GM21526 (cell line): ENCODE measurements around the gene P2RY2.

ENCODE experiments used
- ATAC-seq: cut with Tn5 transposase; IDR thresholded peaks from one replicate; pipeline ENCODE4 v1.9.1; 2021; ENCODE audit warnings: moderate library complexity; ENCODE audit not compliant: unreplicated experiment, low FRiP score

Gene P2RY2

DNA sequence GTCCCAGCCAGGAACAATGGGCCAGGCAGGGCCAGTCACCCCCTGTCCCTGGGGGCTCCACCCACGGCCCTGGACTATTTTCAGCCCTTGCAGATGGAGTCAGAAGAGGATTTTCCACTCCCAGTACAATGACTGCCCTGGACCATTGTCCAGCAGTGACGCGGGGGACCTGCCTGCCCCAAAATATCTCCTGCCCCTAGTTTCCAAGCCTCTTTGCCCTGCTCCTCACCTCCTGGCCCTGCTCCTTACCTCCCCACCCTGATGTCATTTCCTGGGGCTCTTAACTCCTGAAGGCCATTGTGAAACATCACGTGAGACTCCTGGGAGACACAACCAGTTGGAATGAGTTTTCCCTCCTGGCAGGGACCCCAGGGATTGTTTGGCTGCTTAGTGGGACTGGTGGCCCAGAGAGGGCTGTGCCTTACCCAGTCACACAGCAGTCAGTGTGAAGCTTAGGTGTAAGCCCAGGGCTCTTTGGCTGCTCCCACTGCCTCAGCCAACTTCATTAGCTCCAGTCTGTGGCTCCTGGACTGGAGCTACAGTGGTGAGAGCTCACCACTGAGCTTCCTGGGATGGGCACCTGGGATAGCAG, 22.2 kb downstream of the P2RY2 start:
- ATAC-seq = no peak

DNA sequence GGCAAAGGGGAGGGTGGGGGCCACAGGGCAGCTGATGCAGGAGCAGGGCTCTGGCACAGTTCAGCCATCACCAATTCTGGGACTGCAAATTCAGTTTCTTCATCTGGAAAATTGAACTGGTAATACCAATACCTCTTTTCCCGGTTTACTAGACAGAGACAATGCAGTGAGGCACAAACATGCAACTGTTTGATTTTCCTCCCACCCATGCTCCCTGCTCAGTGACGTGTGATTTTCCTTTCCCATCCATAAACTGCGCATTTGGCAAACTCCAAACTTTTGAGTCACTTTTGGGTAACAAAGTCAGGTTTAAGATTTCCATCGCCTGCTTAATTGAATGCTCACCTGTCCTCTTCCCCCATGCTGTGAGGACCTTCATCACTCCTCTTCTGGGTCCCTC, 23.2 kb downstream of the P2RY2 start:
- no peak for ATAC-seq

GRCh38 chr11:73242251-73243092, 24.4 kb downstream of the P2RY2 start:
- ATAC-seq = no peak

DNA sequence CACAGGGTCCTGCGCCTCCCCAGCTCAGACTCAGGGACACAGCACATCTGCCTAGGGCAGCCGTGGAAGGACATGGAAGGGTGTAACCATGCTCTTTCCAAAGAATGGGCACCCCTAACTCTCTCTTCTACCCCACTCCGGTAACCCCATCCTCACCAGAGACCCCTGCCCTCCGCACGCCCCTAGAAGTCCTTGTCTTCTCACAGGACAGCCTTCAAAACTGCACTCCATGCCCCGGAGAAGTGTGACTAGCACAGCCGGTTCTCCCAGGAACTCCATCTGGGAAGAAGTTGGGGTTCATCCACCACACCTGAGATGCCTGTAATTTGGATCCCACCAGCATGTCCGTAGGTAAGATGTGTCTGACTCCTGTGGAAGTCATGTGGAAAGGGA, 25.0 kb downstream of the P2RY2 start:
- ATAC-seq = no peak

DNA sequence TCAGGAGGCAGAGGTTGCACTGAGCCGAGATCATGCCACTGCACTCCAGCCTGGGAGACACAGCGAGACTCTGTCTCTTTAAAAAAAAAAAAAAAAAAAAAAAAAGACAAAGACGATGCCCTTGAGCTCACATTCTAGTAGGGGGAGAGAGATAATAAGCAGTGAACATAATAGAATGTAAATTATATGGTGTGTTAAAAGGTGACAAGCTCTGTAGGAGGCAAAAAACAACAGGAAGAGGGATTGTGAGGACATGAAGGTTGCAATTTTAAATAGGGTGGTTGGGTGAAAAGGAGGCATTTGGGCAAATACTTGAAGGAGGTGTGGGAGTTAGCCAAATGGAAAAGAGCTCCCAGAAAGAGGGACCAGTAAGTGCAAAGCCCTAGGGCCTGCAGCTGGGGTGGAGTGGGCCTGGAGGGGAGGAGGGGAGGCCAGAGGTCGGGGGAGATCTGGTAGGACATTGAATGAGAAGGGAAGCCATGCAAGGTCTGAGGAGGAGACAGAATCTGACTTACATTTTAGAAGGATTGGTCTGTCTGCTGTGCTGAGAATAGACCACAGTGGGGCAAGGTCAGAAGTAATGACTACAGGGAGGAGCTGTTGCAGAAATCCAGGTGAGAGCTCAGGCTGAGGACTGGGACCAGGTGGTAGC, 26.6 kb downstream of the P2RY2 start:
- no peak for ATAC-seq

DNA sequence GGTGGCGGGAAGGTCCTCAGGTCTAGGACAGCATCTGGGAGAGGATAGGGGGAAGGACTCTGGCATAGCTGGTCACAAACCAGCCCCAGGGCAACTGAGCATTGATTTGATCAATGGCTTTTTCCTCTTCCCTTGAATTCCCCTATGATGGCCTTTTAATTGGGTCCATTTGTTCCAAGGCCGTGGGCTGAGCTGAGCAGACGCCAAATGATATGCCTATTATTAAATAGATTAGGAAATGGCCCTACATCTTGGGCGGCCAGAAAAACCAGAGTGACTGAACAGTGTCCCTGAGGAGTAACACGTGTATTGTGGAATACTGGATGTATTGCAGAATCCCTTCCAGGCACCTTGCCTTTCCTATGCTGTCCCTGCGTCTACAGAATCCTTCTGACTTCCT, 27.4 kb downstream of the P2RY2 start:
- ATAC-seq = no peak

DNA sequence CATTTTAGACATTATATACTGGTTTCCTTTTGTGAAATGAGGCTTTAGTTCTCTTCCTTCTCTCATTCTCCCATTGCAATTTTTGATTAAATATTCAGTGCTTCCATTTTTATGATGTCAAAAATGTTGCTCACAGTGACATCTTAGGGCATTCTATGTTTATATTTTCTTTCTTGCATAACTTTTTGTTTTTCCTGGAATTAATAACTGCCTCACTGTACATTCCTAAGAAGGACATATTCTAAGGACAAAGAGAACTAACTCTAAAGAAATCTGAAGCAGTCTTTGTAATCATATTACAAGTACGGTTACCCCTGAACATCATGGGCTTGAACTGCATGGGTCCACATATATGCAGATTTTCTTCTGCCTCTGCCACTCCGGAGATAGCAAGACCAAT, 28.2 kb downstream of the P2RY2 start:
- no peak for ATAC-seq

DNA sequence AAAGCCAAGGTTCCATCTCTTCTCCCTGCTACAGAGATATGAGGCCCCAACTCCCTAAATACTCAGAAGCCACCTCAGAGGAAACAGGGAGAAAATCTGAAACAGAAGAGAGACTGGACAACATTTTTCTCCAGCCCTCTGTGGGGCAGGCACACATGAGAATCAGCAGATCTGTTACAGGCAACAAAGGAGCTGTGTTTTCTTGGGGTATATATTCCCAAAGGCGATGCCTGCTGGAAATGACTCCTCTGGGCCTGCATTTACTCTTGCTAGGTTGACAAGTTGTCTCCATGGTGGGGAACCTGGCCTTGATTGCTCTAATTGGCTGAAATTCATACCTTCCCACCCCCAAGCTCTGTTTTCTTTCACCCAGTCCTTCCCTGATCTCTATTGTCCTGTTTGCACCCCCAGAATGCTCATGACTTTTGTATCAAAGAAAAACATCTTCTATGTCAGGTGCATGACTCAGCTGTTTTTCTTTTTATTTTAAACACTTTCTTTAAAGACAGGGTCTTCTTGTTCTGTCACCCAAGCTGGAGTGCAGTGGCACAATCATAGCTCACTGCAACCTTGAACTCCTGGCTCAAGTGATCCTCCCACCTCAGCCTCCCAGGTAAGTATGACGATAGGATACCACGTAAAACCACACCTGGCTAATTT, 30.6 kb downstream of the P2RY2 start:
- ATAC-seq = no peak

GRCh38 chr11:73249304-73249703, 31.2 kb downstream of the P2RY2 start:
- peak; percentile 50 for ATAC-seq

- no peak for ATAC-seq
These were observed 32.0 kb downstream of the P2RY2 start for GRCh38 chr11:73249853-73250783.

- ATAC-seq = no peak
These were observed 34.6 kb downstream of the P2RY2 start for GRCh38 chr11:73252577-73253191.

DNA sequence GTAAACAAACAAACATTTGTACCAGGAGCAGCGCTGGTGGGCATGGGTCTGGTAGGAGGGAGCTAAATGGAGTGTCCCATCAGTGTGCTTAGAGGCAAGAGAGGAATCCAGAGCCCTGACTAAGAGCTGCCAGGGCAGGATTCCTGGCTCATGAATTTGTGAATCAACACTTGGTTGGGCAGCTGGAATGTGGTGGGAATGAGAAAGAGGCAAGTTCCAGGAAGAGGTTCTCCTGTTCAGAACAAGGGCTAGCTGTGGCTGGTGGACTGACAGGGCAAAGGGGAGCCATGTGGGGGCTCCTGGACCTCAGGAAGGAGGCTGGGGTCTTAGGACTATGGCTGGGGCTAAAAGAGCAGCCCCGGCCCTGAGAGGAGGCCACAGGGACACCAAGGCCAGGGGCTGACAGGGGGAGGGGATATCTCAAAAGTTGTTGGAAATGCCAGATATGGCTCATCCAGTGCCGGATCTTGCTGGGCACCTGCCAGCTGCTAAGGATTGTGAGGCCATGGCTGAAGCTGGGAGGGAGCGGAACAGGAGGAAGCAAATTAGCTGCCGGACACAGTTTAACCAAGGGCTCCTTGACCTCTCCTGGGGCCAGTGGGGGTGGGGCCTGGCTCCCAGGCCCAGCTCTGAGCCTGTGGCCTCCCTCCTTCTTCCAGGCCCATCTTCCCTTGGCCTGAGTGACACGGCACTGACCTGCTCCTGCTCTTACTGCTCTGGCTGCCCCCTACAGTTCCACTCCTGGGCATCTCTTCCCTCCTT, 39.4 kb downstream of the P2RY2 start:
- ATAC-seq = no peak

GRCh38 chr11:73258104-73259035, 40.3 kb downstream of the P2RY2 start:
- ATAC-seq = no peak

DNA sequence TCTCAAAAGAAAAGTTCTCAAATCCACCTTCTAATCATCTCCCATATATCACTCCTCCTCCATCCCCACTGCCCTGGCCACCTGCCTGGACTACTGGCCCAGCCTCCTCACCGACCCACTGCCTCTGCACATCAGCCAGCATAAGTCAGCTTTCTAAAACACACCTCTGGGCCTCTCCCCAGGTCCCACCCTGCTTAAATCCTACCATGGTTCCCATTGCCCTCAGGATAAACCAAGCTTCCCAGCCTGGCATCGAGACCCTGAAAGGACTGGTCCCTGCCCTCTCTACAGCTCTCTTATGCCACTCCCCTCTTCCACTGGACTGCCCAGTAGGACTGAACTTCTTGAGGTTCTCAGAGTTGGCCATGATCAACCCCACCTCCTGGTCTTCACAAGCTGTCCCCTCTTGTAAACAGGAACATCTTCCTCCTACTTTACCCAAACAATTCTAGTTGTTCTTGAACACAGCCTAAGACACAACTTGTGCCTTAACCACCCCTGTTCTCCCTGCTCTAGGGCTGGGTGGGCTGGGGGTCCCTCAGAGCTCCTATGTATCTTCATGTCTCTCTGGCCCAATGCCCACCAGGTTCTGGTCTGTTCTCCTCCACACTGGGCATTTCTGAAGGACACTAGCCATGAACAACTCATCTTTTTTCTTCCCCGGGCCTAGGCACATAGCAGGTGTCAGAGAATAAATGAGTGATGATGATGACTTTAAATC, 41.5 kb downstream of the P2RY2 start:
- no peak for ATAC-seq

DNA sequence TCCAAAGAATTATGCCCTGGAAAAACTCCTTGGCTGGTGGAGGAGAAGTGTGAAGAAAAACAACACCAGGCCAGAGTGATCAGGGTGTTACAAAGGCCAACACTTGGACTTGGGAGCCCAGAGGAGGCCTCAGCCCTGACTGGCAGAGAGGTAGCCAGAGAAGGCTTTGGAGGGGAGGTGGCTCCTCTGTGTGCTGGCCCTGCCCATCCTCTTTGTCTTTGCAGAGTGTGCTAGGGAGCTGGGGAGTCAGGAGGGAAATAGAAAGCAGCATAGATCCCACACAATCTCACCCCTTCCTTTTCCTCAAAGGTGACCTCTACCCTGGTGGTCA, 42.0 kb downstream of the P2RY2 start:
- ATAC-seq = no peak

- ATAC-seq = no peak
These were observed 44.9 kb downstream of the P2RY2 start for GRCh38 chr11:73262851-73263495.

DNA sequence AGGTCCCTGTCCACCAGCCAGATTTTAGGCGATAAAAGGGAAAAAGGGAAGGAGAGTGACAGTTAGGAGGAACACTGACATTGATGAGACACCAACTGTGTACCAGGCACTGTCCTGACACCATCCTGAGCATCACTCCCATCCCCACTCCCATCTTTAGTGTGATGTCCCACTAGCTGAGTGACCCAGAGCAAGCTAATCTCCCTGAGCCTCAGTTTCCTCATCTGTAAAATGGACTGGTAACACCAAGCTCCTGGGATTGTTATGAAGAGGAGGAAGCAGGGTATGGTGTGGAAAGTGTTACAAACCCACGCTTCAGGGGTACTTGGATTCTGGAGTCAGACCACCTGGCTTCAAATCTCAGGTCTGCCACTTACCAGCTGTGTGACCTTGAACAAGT, 45.6 kb downstream of the P2RY2 start:
- ATAC-seq = no peak
